ENCODE results near the gene PGF. TPM values are rescaled to one million over a fixed set of nuclear protein-coding genes. Genes with fewer than 3 reads are reported as not detected.
A peak's percentile ranks its signal among the peaks of the same experiment; 100 is the strongest.

The PGF gene
- total RNA-seq, 1 donor from 2014 or later = 3.0 TPM

DNA sequence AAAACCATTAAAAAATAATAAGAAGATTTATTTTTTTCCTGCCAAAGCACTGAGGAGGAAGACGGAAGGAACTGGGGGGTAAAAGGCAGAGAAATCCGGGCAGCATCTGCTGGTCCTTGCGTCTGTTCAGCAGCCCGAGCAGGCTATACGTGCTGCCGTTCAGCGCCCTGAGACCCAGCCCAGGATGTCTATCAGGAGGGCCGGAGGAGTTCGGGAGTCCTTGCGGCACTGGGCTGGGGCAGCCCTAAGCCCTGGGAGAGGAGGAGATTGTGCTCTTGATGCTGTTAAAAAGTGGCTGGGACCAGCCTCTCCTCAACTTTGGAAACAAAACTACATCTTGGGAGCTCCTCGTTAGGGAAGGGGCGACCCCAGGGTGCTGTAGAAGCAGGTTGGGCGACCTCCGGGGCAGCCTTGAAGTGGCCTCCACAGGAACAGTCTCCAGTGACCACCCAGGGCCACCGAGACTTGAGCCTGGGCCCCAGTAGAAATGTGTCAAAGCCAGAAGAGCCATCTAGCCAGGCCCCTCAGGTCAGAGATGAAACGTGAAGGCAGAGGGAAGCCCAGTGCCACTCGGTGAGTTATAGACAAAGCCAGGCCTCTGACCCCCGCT lies 14.3 kb downstream of the PGF start:
- no peak for DNase-seq
- intact Hi-C loops (cut with DNase I) = no loop called here

GRCh38 chr14:74938531-74939495 lies 16.6 kb downstream of the PGF start:
- TF ChIP-seq, protein P1, sequence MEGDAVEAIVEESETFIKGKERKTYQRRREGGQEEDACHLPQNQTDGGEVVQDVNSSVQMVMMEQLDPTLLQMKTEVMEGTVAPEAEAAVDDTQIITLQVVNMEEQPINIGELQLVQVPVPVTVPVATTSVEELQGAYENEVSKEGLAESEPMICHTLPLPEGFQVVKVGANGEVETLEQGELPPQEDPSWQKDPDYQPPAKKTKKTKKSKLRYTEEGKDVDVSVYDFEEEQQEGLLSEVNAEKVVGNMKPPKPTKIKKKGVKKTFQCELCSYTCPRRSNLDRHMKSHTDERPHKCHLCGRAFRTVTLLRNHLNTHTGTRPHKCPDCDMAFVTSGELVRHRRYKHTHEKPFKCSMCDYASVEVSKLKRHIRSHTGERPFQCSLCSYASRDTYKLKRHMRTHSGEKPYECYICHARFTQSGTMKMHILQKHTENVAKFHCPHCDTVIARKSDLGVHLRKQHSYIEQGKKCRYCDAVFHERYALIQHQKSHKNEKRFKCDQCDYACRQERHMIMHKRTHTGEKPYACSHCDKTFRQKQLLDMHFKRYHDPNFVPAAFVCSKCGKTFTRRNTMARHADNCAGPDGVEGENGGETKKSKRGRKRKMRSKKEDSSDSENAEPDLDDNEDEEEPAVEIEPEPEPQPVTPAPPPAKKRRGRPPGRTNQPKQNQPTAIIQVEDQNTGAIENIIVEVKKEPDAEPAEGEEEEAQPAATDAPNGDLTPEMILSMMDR (IDR thresholded peaks at IDR 0.05) = no peak
- DNase-seq (no peak), ATAC-seq (no peak)
- no peaks in the 10 kb centered on the region for H3K36me3 ChIP-seq
- H3K4me3 ChIP-seq = no peak overlapping the region
- intact Hi-C loops (cut with DNase I) = no loop called here
- H3K27ac ChIP-seq = peak overlapping the region; percentile 85
- H3K4me1 ChIP-seq = peaks cover 65% of the 10 kb centered on the region
- no peaks in the 10 kb centered on the region for H3K27me3 ChIP-seq (ENCODE audit: low read depth)
- H3K9me3 ChIP-seq = no peaks in the 10 kb centered on the region

More for the DNA sequence above, 14.3 kb downstream of the PGF start:
- H3K27me3 ChIP-seq (ENCODE audit: low read depth) = no peaks in the 10 kb centered on the region
- no peaks in the 10 kb centered on the region for H3K9me3 ChIP-seq
- peaks cover 50% of the 10 kb centered on the region for H3K4me1 ChIP-seq
- H3K4me3 ChIP-seq = no peak overlapping the region
- TF ChIP-seq, protein P1 (IDR thresholded peaks at IDR 0.05) = no peak
- ATAC-seq = no peak
- H3K36me3 ChIP-seq = no peaks in the 10 kb centered on the region
- H3K27ac ChIP-seq = peak overlapping the region; percentile 85

- Histone ChIP-seq H3K4me3 (no peak overlapping the region), H3K27me3 (ENCODE audit: low read depth) (no peaks in the 10 kb centered on the region), H3K4me1 (peaks cover 58% of the 10 kb centered on the region), H3K27ac (no peak overlapping the region), H3K9me3 (no peaks in the 10 kb centered on the region), H3K36me3 (no peaks in the 10 kb centered on the region)
- ATAC-seq (no peak), DNase-seq (no peak)
- intact Hi-C loops (cut with DNase I) = no loop called here
- TF ChIP-seq, protein P1 (IDR thresholded peaks at IDR 0.05) = no peak
Measured at GRCh38 chr14:74937171-74937570, 18.2 kb downstream of the PGF start.

- DNase-seq (no peak), ATAC-seq (no peak)
- intact Hi-C loops (cut with DNase I) = no loop called here
Measured at GRCh38 chr14:74936731-74937130, 18.7 kb downstream of the PGF start.

GRCh38 chr14:74936151-74936550 lies 19.2 kb downstream of the PGF start:
- Histone ChIP-seq H3K27me3 (ENCODE audit: low read depth) (no peaks in the 10 kb centered on the region), H3K27ac (no peak overlapping the region), H3K36me3 (no peaks in the 10 kb centered on the region), H3K9me3 (no peaks in the 10 kb centered on the region), H3K4me3 (no peak overlapping the region), H3K4me1 (peaks cover 48% of the 10 kb centered on the region)
- intact Hi-C loops (cut with DNase I) = no loop called here
- DNase-seq (no peak), ATAC-seq (no peak)
- TF ChIP-seq, protein P1 (IDR thresholded peaks at IDR 0.05) = no peak

More at GRCh38 chr14:74936731-74937130, 18.7 kb downstream of the PGF start:
- TF ChIP-seq, protein P1 (IDR thresholded peaks at IDR 0.05) = no peak
- Histone ChIP-seq H3K9me3 (no peaks in the 10 kb centered on the region), H3K27me3 (ENCODE audit: low read depth) (no peaks in the 10 kb centered on the region), H3K4me3 (no peak overlapping the region), H3K27ac (no peak overlapping the region), H3K36me3 (no peaks in the 10 kb centered on the region), H3K4me1 (peaks cover 54% of the 10 kb centered on the region)

Data from lower lobe of right lung (tissue), 2 donors.